SK-N-MC (cell line): Measurements from ENCODE around the gene SLC25A47.

ENCODE experiments used
- EZH2 ChIP-seq: fragments of 200-600 bp; sonication (generic); IDR thresholded peaks from one replicate; pipeline ENCODE4 v1.6.1; 2017; ENCODE audit warnings: antibody characterized with exemption
- FOXP2 ChIP-seq: optimal IDR thresholded peaks from 2 replicates; pipeline ENCODE3; 2011; ENCODE audit warnings: mild to moderate bottlenecking, moderate library complexity; ENCODE audit not compliant: insufficient read depth; ENCODE audit errors: extremely low read length, control extremely low read depth
- POLR2AphosphoS5 ChIP-seq: IDR thresholded peaks from 2 replicates; pipeline ENCODE4 v1.6.1; 2012; ENCODE audit warnings: mild to moderate bottlenecking, low read depth, low read length, borderline replicate concordance

DNA sequence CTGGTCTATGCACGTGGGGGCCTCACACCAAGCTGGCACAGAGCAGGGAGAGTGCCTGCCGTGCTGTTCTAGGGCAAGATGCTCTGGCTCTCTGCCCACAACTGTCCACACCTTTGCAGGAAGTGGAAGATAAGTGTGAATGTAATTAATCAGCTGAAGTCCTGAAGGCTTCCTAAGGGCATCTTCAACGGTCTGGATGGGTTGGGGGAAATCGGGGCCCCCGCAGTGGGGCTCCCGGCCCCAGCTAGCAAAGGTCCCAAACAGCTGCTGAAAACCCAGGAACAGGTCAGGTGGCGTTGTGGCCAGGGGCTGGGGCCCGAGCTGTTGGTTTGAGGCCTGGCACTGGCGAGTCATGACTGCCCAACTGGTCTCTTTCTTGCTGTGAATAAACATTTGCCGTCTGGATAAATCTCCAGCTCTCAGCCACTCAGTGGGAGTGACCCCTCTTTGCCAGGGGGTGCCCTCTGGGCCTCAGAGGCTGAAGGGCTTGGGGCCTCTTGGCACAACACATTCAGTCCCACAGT is 10.2 kb upstream of the SLC25A47 start:
- no peak for TF ChIP-seq EZH2
- no peak for TF ChIP-seq POLR2AphosphoS5
- no peak for TF ChIP-seq FOXP2
